Activated B cell treated with CpG ODN at 0.5 μM for 24 hours (primary cell): ENCODE data around the gene KCND3. TPM values are rescaled to one million over a fixed set of nuclear protein-coding genes. Genes with fewer than 3 reads are reported as not detected.

Source experiments
- ATAC-seq: fragments of 200-7000 bp; cut with Tn5 transposase; one replicate; pipeline ENCODE4 v1.10.0; 2021; ENCODE audit warnings: low read depth, mild to moderate bottlenecking, moderate library complexity
- CTCF ChIA-PET: fragments of 350-600 bp; sonication (Branson Sonifier 250); formaldehyde crosslinking; loops from one replicate; lab custom pipeline; 2021; ENCODE audit warnings: antibody characterized with exemption; lab: Charles Lee
- POLR2A ChIA-PET: fragments of 350-600 bp; sonication (Branson Sonifier 250); formaldehyde crosslinking; loops from one replicate; lab custom pipeline; 2021; ENCODE audit warnings: antibody characterized with exemption; lab: Charles Lee
- DNase-seq: peaks from one replicate; pipeline ENCODE4 v3.0.0; 2022
- H3K27ac Mint-ChIP-seq: one replicate; pipeline ENCODE4 v1.8.0; 2020; ENCODE audit warnings: mixed read lengths
- H3K27me3 Mint-ChIP-seq: one replicate; pipeline ENCODE4 v1.8.0; 2021; ENCODE audit warnings: mixed read lengths
- H3K36me3 Mint-ChIP-seq: one replicate; pipeline ENCODE4 v1.8.0; 2021; ENCODE audit warnings: low read depth, mixed read lengths
- H3K4me1 Mint-ChIP-seq: one replicate; pipeline ENCODE4 v1.8.0; 2021; ENCODE audit warnings: mixed read lengths
- H3K4me3 Mint-ChIP-seq: one replicate; pipeline ENCODE4 v1.8.0; 2020; ENCODE audit warnings: mild to moderate bottlenecking, mixed read lengths
- H3K9me3 Mint-ChIP-seq: one replicate; pipeline ENCODE4 v1.8.0; 2020; ENCODE audit warnings: mixed read lengths
- CTCF ChIP-seq: fragments of 200-600 bp; IDR thresholded peaks from one replicate; pipeline ENCODE4 v1.8.0; 2022; ENCODE audit warnings: antibody characterized with exemption, mild to moderate bottlenecking
- intact Hi-C: fragments of 100-400 bp; cut with micrococcal nuclease; formaldehyde crosslinking; loops from one replicate; pipeline ENCODE4 v1.15.1; 2024
- total RNA-seq: library from RNA; stranded (reverse); gene quantifications from 2 replicates; pipeline ENCODE4 v1.2.3, GENCODE V29; 2022

Gene KCND3
- total RNA-seq, 1 donor from 2014 or later: 0.04 TPM

GRCh38 chr1:111837393-111837792 is 152.1 kb downstream of the KCND3 start:
- Mint-ChIP-seq H3K27ac (no peak overlapping the region), H3K9me3 (no peaks in the 10 kb centered on the region), H3K4me3 (no peak overlapping the region), H3K36me3 (no peaks in the 10 kb centered on the region), H3K27me3 (peaks cover 13% of the 10 kb centered on the region), H3K4me1 (no peaks in the 10 kb centered on the region)
- no peak for DNase-seq
- POLR2A ChIA-PET: no interaction called here
- CTCF ChIA-PET: no interaction called here
- intact Hi-C loops: no loop called here
- TF ChIP-seq CTCF: no peak
- ATAC-seq: no peak

- Mint-ChIP-seq H3K36me3 (no peaks in the 10 kb centered on the region), H3K27me3 (peaks cover 21% of the 10 kb centered on the region), H3K9me3 (no peaks in the 10 kb centered on the region), H3K27ac (no peak overlapping the region), H3K4me1 (no peaks in the 10 kb centered on the region), H3K4me3 (no peak overlapping the region)
- ATAC-seq (no peak), DNase-seq (no peak)
- ChIA-PET CTCF (no interaction called here), POLR2A (no interaction called here)
- intact Hi-C loops: no loop called here
- TF ChIP-seq CTCF: no peak
Measured at GRCh38 chr1:111836111-111836510, 153.4 kb downstream of the KCND3 start.

GRCh38 chr1:111835514-111835913 is 154.0 kb downstream of the KCND3 start:
- H3K36me3 Mint-ChIP-seq: no peaks in the 10 kb centered on the region
- POLR2A ChIA-PET: no interaction called here
- DNase-seq: no peak
- H3K4me3 Mint-ChIP-seq: no peak overlapping the region
- H3K4me1 Mint-ChIP-seq: no peaks in the 10 kb centered on the region
- ATAC-seq: no peak
- CTCF ChIA-PET: no interaction called here
- no peaks in the 10 kb centered on the region for H3K9me3 Mint-ChIP-seq
- TF ChIP-seq CTCF: no peak
- H3K27ac Mint-ChIP-seq: no peak overlapping the region
- peaks cover 24% of the 10 kb centered on the region for H3K27me3 Mint-ChIP-seq
- intact Hi-C loops: no loop called here

- Mint-ChIP-seq H3K36me3 (no peaks in the 10 kb centered on the region), H3K4me1 (no peaks in the 10 kb centered on the region), H3K27ac (no peak overlapping the region), H3K27me3 (peaks cover 26% of the 10 kb centered on the region), H3K4me3 (no peak overlapping the region), H3K9me3 (no peaks in the 10 kb centered on the region)
- no peak for ATAC-seq
- no peak for DNase-seq
- CTCF ChIA-PET: no interaction called here
- POLR2A ChIA-PET: no interaction called here
- TF ChIP-seq CTCF: no peak
- intact Hi-C loops: no loop called here
Measured at GRCh38 chr1:111834956-111835355, 154.5 kb downstream of the KCND3 start.

- H3K9me3 Mint-ChIP-seq: no peaks in the 10 kb centered on the region
- ChIA-PET POLR2A (no interaction called here), CTCF (no interaction called here)
- H3K4me1 Mint-ChIP-seq: no peaks in the 10 kb centered on the region
- H3K4me3 Mint-ChIP-seq: no peak overlapping the region
- DNase-seq: no peak
- H3K27me3 Mint-ChIP-seq: peaks cover 39% of the 10 kb centered on the region
- H3K27ac Mint-ChIP-seq: no peak overlapping the region
- ATAC-seq: no peak
- TF ChIP-seq CTCF: no peak
- no peaks in the 10 kb centered on the region for H3K36me3 Mint-ChIP-seq
- intact Hi-C loops: no loop called here
Measured at GRCh38 chr1:111833334-111833733, 156.1 kb downstream of the KCND3 start.
